HuH-7.5 (cell line): ENCODE data around the gene OCA2.
"Not testable (repeated sequence)": the region's sequence is repeated elsewhere in the genome, so short reads cannot be mapped to it uniquely, and the experiment has no call there.

Experiments used
- DNase-seq: peaks from one replicate; pipeline ENCODE4 v3.0.0; 2011; ENCODE audit warnings: low spot score

OCA2 gene

DNA sequence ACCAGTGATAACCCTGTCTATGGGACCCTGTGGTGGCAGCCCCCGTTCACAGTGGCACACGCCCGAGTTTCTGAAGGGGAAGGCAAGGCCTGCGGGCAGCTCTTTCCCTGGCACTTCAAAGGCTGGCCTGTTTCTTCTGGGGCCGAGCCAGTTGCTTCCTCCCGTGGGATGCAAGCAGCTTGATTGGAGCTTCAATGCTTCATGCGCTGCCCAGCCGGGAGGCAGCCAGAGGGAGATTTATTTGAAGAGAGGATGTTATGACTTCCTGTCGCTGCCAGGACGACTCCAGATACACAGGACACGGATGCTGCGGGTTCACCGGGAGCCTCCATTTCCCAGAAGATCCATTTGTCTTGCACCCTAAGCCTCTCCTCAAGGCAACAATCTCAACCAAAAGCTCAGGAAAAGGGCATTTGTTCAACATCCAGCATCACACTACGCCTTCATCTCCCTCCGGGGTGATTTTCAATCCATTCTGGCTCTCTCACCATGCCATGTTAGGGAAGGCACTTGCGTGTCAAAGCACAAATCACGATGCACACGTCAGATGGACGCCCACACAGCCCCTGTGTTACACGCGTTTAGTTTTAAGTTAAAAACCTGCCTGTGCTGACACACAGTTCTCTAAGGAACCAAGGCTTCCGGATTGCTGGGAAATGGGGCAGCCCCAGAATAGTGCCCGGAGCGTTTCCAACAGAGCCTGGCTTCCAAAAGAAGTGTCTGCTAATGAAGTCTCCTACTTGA, 330.2 kb downstream of the OCA2 start:
- no peak for DNase-seq

DNA sequence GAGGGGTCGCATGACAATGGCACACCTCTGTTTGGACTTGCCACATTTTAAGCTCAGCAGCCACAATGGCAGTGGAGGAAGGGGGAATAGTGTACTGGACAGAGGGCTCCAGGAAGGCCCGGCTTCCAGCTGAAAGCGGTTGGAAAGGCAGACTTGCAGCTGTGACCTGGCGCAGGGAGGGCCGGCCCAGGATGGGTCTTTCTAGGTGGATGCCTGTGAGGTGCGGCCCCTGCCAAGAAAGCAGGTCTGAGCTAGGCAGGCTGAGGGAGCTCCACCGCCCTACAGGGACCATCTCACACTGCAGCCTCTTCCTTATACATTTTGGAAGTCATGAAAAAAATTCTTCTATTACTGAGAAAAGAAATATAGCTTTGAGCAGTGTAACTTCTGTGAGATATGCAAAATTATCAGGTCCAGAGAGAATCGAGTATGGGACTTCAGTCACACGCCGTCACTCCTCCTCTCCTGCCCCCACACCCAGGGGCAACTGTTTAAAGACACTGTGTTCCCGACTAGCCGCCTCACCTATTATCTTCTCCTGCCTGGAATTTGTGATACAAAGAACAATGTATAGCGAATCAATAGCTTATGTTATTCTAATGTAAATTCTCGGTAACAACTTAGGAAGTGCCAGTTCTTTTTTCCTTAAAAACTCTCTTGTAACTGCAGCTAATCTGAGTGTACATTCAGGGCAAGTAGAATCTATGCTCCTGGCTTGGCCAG, 331.0 kb downstream of the OCA2 start:
- no peak for DNase-seq

DNA sequence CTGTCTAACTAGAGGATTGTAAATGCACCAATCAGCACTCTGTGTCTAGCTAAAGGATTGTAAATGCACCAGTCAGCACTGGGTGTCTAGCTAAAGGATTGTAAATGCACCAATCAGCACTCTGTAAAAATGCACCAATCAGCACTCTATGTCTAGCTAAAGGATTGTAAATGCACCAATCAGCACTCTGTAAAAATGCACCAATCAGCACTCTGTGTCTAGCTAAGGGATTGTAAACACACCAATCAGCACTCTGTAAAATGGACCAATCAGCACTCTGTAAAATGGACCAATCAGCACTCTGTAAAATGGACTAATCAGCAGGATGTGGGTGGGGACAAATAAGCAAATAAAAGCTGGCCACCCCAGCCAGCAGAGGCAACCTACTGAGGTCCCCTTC, 331.7 kb downstream of the OCA2 start:
- not testable (repeated sequence) for DNase-seq

- no peak for DNase-seq
Measured at GRCh38 chr15:27764339-27764738, 334.8 kb downstream of the OCA2 start.

GRCh38 chr15:27763514-27763913, 335.6 kb downstream of the OCA2 start:
- no peak for DNase-seq

GRCh38 chr15:27762471-27762870, 336.6 kb downstream of the OCA2 start:
- DNase-seq: no peak

DNA sequence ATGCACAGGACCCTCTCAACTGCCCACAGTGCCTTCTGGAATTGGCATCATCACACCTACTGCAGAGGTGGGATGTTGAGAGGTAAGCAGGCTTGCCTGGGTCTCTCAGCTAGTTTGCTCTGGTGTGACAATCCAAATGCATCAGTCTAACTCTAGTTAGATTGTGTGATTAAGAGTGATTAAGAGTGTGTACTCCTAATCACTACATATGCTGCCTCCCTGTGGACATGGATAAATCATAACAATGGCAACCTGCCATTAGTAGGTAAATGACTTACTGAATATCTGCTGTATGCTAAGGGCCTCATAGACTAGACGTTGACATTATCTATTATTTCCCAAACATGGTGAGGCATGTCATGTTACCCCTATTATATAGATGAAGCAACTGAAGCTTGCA, 342.1 kb downstream of the OCA2 start:
- DNase-seq: no peak

- no peak for DNase-seq
Measured at GRCh38 chr15:27752691-27753090, 346.4 kb downstream of the OCA2 start.

- DNase-seq: no peak
Measured at GRCh38 chr15:27747997-27748396, 351.1 kb downstream of the OCA2 start.

GRCh38 chr15:27746401-27746955, 352.6 kb downstream of the OCA2 start:
- DNase-seq: no peak

GRCh38 chr15:27744641-27745040, 354.5 kb downstream of the OCA2 start:
- DNase-seq: no peak

- DNase-seq: no peak
Measured at GRCh38 chr15:27743638-27744037, 355.5 kb downstream of the OCA2 start.

GRCh38 chr15:27742751-27743477, 356.2 kb downstream of the OCA2 start:
- DNase-seq: no peak

DNA sequence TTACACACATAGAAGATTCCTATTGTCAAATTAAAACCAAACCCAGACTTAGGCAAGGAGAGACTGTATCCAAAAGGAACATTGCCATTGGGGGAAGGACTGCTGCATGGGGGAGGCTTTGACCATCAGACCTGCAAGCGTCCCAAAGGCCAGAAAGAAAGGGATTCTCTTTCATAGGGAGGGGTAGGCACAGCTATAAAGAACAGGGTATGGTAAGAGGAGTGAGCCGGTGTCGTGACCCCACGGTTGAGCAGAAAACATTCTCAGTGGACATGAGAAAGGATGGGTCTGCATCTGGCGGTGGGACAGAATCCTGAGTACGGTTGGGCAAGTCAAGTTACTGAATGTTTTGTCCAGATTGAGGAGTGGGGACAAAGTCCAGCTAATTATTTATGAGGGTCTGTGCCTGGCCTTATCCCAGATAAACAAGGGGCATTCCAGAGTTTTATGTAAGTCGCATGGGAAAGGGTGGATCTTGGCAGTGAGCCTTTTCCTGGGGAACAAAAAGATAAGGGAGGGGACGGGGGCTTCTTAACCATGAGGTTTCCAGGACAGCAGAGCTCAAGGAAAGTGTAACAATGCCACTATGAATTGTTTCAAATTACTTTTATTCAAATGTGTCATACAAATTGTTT, 357.8 kb downstream of the OCA2 start:
- DNase-seq: no peak

DNA sequence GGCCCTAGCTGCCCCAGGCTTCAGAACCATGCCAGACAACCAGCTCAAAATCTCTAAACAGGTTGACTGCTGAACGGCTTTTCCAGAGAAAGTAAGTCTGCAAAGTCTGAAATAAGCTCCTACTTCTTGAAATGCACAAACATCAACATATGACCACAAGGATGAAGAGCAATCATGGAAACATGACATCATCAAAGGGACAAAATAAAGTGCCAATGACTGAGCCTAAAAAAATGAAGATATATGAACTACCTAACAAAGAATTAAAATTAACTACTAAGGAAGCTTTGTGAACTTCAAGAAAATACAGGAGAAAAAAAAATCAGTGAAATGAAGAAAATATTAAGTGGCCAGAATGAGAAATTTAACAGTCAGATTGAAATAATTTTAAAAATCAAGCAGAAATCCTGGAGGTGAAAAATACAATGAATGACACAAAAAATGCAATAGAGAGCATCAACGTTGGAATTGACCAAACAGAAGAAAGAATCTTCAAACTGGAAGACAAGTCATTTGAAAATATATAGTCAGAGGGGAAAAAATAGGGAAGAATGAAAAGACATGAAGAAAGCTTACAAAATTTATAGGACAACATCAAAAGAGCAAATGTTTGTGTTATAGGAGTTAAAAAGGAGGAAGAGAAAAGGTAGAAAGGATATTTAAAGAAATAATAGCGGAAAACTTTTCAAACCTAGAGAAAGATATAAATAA, 364.2 kb downstream of the OCA2 start:
- DNase-seq: no peak

DNA sequence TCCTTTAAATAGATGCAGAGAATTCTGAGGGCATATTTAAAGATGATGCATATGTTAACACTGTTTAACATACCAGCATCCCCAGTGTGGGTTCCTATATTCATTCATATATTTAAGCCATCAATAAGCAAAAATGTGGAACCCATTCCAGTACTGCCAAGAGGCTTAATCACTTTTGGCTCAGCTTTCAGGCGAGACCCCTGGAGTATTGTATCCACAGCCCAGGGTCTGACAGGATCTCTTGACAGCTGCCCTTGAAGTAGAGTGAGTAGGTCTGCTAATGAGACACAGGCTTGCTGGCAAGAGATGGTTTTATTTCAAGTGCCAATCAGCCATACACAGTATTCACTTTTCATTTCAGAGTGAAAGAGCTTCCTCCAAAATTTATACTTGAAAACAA, 367.3 kb downstream of the OCA2 start:
- no peak for DNase-seq

- DNase-seq: no peak
Measured at GRCh38 chr15:27730868-27731267, 368.2 kb downstream of the OCA2 start.

DNA sequence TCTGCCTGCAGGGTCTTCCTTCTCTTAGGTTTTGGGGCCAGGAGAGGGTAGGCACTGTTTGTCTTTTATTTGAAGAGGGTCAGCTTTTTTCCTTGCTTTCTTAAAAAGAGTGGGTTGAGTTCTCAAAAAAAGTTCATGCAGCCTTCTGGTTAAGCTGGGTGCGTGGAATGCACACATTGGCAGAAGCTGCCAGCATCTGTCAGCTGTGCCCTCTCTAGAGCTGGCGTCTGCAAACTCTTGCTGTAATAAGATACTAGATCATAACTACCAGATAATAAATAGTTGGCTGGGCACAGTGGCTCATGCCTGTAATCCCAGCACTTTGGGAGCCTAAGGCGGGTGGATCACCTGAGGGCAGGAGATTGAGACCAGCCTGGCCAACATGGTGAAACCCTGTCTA, 373.4 kb downstream of the OCA2 start:
- no peak for DNase-seq

- DNase-seq: no peak
Measured at GRCh38 chr15:27723821-27724220, 375.3 kb downstream of the OCA2 start.

GRCh38 chr15:27722102-27722501, 377.0 kb downstream of the OCA2 start:
- no peak for DNase-seq

DNA sequence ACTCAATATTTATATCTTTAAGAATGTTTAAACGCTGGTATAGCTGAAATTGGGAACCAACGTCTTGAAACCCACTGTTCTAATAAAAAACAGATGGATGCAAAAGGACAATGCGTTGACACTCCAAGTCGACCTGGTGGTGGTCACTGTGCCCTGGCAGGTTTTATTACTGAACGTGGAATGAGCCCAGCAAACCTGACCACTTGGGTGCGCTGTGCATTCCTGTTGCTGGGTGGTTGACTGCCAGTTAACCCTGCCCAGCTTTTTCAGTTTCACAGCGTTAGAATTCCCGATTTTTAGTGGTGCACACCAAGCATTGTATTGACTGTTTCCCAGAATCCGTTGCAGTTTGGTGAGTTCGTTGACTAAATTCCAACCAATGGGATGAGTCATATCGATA, 384.4 kb downstream of the OCA2 start:
- DNase-seq: no peak

GRCh38 chr15:27713850-27714249, 385.3 kb downstream of the OCA2 start:
- DNase-seq: not testable (repeated sequence)
